GM12875 (cell line): ENCODE results near the gene ZMYND11.
"Not testable (repeated sequence)": the region's sequence is repeated elsewhere in the genome, so short reads cannot be mapped to it uniquely, and the experiment has no call there.

Experiments
- H3K4me3 ChIP-seq: one replicate; pipeline ENCODE4 v1.5.1; 2011; ENCODE audit warnings: low read depth, low read length, control low read depth
- TF ChIP-seq, protein P1 (sequence below): IDR thresholded peaks from 2 replicates; pipeline ENCODE4 v1.5.1; 2011; ENCODE audit warnings: low read depth, mild to moderate bottlenecking, control low read depth, inconsistent platforms, low read length, moderate library complexity, borderline replicate concordance; ENCODE audit not compliant: insufficient read depth

ZMYND11 gene

DNA sequence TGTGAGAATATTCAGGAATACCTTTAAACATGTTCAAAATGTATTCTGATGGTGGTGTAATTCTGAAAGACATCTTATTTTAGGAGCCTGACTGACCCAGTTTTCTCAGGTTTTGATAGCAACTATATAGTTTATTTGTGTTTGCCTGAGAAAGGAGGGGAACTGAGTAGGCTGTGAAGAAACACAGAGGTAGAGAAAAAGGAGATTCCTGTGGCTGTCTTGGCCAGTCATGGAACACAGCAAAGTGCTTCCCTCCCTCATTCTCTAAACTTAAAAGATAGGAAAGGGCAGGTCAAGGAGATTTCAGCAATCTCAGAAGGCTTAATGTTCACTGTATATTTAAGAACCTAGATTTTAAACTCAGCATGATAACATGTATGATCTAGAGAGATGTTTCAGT, 43.5 kb downstream of the ZMYND11 start:
- TF ChIP-seq, protein P1, sequence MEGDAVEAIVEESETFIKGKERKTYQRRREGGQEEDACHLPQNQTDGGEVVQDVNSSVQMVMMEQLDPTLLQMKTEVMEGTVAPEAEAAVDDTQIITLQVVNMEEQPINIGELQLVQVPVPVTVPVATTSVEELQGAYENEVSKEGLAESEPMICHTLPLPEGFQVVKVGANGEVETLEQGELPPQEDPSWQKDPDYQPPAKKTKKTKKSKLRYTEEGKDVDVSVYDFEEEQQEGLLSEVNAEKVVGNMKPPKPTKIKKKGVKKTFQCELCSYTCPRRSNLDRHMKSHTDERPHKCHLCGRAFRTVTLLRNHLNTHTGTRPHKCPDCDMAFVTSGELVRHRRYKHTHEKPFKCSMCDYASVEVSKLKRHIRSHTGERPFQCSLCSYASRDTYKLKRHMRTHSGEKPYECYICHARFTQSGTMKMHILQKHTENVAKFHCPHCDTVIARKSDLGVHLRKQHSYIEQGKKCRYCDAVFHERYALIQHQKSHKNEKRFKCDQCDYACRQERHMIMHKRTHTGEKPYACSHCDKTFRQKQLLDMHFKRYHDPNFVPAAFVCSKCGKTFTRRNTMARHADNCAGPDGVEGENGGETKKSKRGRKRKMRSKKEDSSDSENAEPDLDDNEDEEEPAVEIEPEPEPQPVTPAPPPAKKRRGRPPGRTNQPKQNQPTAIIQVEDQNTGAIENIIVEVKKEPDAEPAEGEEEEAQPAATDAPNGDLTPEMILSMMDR, result no peak
- no peak overlapping the region for H3K4me3 ChIP-seq

DNA sequence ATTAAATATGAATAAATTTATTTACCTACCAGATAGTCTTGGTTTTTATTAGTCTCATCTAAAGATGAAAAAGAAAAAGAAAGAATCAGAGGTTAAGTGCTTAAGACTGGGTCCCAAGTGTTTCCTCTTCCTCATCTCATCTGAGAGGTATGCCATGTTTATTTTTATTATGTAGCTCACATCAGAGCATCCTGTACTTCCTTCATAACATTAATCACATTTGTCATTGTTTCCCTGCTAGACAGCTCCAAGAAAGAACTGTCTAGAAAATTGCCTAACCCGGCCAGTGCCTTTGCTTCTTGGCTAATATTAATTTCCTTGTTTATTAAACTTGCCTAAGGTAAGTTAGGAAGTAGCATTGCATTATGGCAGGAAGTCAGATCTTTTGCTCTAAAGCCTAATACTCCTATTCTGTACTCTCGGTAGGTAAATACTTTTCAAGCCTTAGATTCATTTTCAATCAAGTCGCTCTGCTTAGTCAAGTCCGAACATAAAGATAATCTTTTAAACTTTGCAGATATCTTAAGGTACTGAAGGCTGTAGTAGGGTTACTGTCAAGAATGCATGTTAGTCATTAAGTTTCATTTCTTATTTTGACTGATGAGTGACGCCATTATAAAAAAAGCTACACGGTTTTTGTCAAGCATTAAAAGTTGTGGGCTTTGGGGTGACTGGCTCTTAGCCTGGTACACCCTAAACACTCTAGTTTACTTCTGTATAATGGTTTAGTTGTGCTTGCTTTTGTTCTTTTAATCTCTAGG, 47.4 kb downstream of the ZMYND11 start:
- TF ChIP-seq, protein P1, result no peak
- no peak overlapping the region for H3K4me3 ChIP-seq

DNA sequence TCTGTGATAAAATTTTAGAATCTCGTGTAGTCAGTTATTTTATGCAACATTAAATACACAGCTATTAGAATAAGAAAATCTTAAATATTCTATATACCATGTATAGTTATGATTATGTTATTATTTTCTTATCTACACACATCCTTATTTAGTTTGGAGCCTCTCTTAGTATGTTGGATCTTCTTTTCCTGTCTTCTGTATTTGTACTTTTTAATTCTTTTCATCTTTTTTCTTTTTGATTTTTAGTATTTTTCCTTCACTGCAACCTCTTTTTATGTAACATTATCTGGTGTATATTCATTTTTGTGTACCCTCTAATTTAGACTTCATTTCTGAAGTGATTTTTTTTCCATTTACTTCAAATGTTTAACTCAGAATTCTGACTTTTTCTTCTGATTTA, 48.9 kb downstream of the ZMYND11 start:
- H3K4me3 ChIP-seq, result no peak overlapping the region

DNA sequence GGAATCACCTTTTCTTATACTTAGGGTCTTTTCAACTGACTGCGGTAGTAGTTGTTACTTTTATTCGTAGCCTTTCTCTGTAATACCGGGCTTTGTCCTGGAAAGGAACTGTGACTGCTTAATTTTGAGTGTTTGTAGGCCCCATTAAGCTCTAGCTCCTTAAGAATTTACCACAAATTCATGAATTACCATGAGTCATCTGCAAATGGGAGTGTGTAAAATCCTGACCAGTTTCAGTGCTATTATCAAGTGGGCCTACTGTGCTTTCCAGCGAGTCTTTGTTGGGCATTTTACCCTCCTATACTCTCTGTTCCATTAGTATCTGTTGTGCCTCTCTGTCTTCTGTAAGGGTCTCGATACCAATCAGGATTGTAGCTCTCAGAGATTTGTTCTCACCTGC, 49.7 kb downstream of the ZMYND11 start:
- H3K4me3 ChIP-seq, result no peak overlapping the region
- TF ChIP-seq, protein P1, result no peak

More for the DNA sequence above, 48.9 kb downstream of the ZMYND11 start:
- TF ChIP-seq, protein P1, result no peak

DNA sequence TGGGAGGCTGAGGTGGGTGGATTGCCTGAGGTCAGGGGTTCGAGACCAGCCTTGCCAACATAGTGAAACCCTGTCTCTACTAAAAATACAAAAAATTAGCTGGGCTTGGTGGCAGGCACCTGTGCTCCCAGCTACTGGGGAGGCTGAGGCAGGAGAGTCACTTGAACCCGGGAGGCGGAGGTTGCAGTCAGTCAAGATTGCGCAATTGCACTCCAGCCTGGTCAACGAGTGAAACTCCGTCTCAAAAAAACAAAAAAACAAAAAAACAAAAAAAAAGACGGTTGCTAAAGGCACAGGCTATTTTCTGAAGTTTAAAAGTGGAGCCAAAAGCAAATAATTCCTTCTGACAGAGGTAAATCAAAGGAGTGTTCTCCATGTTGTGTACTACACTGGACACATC, 50.3 kb downstream of the ZMYND11 start:
- H3K4me3 ChIP-seq, result not testable (repeated sequence)

DNA sequence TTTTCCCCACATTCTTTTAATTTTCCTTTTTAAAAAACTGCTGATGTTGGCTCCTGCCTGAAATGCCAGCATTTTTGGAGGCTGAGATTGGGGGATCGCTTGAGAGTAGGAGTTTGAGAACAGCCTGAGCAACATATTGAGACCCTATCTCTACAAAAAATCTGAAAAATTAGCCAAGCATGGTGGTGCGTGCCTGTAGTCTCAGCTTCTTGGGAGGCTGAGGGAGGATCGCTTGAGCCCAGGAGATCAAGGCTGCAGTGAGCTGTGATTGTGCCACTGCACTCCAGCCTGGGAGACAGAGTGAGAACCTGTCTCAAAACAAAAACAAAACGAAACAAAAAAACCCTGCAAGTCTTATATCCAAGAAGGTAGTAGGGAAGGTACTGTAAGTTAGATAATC, 51.7 kb downstream of the ZMYND11 start:
- TF ChIP-seq, protein P1, result no peak

DNA sequence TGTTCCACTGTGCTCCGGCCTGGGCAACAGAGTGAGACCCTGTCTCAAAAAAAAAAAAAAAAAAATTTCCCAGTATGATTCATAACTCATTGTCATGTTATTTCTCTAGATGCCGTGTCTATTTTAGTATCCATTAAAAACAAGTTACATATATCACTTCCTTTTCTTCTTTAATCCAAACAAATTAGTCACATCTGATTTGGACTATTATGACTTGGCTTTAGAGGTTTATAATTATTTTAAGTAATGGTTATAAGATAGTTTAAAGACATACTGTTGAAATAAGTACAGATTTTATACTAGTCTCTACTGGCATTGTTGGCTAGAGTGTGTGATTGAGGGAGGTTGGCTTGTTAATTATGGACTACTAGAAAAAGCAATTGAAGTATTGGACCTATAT, 53.3 kb downstream of the ZMYND11 start:
- H3K4me3 ChIP-seq, result no peak overlapping the region
- TF ChIP-seq, protein P1, result no peak

More for the DNA sequence above, 51.7 kb downstream of the ZMYND11 start:
- no peak overlapping the region for H3K4me3 ChIP-seq
